HL-60 (cell line): ENCODE measurements around the gene CHERP.

ENCODE experiments used
- TF ChIP-seq, protein P1 (sequence below): IDR thresholded peaks from one replicate; pipeline ENCODE4 v1.5.1; 2011; ENCODE audit warnings: low read length, control low read depth, inconsistent platforms; ENCODE audit not compliant: insufficient read depth
- TF ChIP-seq, protein P2 (sequence below): IDR thresholded peaks from 2 replicates; pipeline ENCODE4 v1.6.1; 2012; ENCODE audit warnings: low read depth; ENCODE audit not compliant: insufficient replicate concordance

DNA sequence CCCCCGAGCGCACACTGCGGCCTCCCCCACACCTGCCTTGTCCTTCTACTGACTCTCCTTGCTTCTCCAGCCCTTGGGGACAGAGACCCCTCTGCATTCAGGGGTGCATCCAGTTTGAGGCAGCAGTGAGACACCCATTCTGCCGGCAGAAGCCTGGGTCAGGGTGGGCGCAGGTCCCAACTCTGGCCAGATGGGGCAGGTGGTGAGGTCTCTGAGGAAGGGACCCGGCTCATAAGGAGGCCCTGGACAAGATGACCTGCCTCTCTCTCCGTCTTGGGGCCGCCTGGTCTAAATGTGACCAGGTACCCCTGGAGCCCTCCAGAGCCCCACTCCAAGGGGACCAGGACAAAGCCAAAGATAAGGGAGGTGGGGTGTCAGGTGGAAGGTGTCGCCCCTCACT lies 6.1 kb downstream of the CHERP start:
- TF ChIP-seq, protein P1, sequence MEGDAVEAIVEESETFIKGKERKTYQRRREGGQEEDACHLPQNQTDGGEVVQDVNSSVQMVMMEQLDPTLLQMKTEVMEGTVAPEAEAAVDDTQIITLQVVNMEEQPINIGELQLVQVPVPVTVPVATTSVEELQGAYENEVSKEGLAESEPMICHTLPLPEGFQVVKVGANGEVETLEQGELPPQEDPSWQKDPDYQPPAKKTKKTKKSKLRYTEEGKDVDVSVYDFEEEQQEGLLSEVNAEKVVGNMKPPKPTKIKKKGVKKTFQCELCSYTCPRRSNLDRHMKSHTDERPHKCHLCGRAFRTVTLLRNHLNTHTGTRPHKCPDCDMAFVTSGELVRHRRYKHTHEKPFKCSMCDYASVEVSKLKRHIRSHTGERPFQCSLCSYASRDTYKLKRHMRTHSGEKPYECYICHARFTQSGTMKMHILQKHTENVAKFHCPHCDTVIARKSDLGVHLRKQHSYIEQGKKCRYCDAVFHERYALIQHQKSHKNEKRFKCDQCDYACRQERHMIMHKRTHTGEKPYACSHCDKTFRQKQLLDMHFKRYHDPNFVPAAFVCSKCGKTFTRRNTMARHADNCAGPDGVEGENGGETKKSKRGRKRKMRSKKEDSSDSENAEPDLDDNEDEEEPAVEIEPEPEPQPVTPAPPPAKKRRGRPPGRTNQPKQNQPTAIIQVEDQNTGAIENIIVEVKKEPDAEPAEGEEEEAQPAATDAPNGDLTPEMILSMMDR: no peak
- TF ChIP-seq, protein P2, sequence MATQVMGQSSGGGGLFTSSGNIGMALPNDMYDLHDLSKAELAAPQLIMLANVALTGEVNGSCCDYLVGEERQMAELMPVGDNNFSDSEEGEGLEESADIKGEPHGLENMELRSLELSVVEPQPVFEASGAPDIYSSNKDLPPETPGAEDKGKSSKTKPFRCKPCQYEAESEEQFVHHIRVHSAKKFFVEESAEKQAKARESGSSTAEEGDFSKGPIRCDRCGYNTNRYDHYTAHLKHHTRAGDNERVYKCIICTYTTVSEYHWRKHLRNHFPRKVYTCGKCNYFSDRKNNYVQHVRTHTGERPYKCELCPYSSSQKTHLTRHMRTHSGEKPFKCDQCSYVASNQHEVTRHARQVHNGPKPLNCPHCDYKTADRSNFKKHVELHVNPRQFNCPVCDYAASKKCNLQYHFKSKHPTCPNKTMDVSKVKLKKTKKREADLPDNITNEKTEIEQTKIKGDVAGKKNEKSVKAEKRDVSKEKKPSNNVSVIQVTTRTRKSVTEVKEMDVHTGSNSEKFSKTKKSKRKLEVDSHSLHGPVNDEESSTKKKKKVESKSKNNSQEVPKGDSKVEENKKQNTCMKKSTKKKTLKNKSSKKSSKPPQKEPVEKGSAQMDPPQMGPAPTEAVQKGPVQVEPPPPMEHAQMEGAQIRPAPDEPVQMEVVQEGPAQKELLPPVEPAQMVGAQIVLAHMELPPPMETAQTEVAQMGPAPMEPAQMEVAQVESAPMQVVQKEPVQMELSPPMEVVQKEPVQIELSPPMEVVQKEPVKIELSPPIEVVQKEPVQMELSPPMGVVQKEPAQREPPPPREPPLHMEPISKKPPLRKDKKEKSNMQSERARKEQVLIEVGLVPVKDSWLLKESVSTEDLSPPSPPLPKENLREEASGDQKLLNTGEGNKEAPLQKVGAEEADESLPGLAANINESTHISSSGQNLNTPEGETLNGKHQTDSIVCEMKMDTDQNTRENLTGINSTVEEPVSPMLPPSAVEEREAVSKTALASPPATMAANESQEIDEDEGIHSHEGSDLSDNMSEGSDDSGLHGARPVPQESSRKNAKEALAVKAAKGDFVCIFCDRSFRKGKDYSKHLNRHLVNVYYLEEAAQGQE: no peak
